ENCODE measurements around the gene CIPC. TPM values are rescaled to one million over a fixed set of nuclear protein-coding genes. Genes with fewer than 3 reads are reported as not detected.

The CIPC gene
- total RNA-seq, 1 experiment from 2014 or later: 66.3 TPM

DNA sequence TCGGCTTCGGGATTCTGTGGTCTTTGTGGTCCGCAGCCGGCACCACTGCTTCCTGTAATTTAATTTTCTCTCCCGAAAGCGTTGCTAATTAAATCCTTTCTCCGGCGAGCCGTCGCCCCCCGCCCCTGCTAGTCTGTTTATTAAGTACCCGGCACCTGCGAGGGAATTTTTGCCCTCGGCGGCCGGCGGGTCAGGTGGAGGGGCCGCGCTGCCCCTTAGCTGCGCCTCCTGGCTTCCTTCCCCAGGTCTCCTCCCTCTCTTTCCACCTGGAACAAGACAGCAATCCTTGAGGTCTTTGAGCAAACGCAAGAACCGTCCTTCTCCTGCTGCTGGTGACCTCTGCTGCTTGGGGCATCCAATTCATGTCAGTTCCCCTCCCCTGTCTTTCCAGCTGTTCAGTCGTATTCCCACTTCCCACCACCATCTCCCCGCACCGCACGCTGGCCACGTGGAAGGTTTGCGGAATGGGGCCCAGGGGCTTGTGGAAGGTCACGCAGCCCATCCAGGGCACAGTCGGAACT lies 27.3 kb downstream of the CIPC start:
- H3K79me2 ChIP-seq (ENCODE audit: low read depth): no peaks in the 10 kb centered on the region
- CTCF ChIA-PET: interaction anchor here (0.7 to 2.2 kb wide), 3 partner anchors 9 to 191 kb away, joined by 3 to 6 read pairs (median 3); no protein-coding TSS in a partner anchor
- BruUV-seq (replicated peaks): no TSS peak
- no peak for DNase-seq
- POLR2A ChIA-PET (ENCODE audit: unreplicated experiment): no interaction called here
- H2AFZ ChIP-seq: no peak overlapping the region
- H3K9me2 ChIP-seq (ENCODE audit: insufficient read depth): no peaks in the 10 kb centered on the region
- intact Hi-C loops (cut with micrococcal nuclease; ENCODE audit: unreplicated experiment): no loop called here
- TF ChIP-seq, protein P1, sequence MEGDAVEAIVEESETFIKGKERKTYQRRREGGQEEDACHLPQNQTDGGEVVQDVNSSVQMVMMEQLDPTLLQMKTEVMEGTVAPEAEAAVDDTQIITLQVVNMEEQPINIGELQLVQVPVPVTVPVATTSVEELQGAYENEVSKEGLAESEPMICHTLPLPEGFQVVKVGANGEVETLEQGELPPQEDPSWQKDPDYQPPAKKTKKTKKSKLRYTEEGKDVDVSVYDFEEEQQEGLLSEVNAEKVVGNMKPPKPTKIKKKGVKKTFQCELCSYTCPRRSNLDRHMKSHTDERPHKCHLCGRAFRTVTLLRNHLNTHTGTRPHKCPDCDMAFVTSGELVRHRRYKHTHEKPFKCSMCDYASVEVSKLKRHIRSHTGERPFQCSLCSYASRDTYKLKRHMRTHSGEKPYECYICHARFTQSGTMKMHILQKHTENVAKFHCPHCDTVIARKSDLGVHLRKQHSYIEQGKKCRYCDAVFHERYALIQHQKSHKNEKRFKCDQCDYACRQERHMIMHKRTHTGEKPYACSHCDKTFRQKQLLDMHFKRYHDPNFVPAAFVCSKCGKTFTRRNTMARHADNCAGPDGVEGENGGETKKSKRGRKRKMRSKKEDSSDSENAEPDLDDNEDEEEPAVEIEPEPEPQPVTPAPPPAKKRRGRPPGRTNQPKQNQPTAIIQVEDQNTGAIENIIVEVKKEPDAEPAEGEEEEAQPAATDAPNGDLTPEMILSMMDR (conservative IDR thresholded peaks at IDR 0.05): peak; percentile 38; the same call in 1 of the 2 replicates
- TF ChIP-seq EZH2 (IDR thresholded peaks at IDR 0.05; ENCODE audit: low read depth): no peak; the same call in 1 of the 2 replicates
- H3K4me3 ChIP-seq: no peak overlapping the region; the same call in 1 of the 2 replicates
- H3K4me2 ChIP-seq: peak overlapping the region; percentile 63
- H3K27ac ChIP-seq: no peak overlapping the region
- peaks cover 24% of the 10 kb centered on the region for H3F3A ChIP-seq (ENCODE audit: insufficient read depth, low read depth)
- no peaks in the 10 kb centered on the region for H3K36me3 ChIP-seq (ENCODE audit: low read depth)
- H3K27me3 ChIP-seq (ENCODE audit: insufficient read depth, low read depth): peaks cover 58% of the 10 kb centered on the region
- no peaks in the 10 kb centered on the region for H4K20me1 ChIP-seq (ENCODE audit: insufficient read depth)
- no peaks in the 10 kb centered on the region for H3K9me3 ChIP-seq (ENCODE audit: insufficient read depth, low read depth)
- H3K4me1 ChIP-seq (replicated peaks; ENCODE audit: insufficient read depth): peaks cover 26% of the 10 kb centered on the region

DNA sequence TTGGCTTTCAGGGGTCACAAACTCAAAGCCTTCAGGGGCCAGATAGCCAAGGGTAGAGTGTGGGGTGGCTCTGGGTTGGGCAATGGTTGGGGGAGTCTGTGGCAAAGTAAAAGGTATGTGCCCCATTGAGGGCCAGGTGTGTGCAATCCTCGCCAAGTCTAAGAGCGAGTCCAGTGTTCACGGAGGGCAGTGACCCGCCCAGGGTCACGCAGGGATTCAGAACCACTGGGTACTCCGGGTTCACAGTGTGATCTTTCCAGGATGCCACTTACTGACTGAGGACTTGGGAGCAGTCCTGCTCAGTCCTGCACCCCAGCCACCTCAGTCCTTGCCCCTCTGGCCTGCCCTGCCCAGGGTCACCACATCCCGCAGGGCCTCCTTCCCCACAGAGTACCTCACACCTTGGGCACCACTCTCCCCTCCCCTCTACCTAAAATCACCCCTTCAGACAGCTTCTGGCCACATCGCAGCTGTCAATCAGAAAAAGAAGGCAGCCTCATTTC lies 27.8 kb downstream of the CIPC start:
- CTCF ChIA-PET: interaction anchor here (0.7 to 2.2 kb wide), 4 partner anchors 8 to 190 kb away, joined by 3 to 6 read pairs (median 3); no protein-coding TSS in a partner anchor
- Histone ChIP-seq H3K9me3 (ENCODE audit: insufficient read depth, low read depth) (no peaks in the 10 kb centered on the region), H3K27me3 (ENCODE audit: insufficient read depth, low read depth) (peaks cover 64% of the 10 kb centered on the region), H3F3A (ENCODE audit: insufficient read depth, low read depth) (peaks cover 24% of the 10 kb centered on the region), H3K36me3 (ENCODE audit: low read depth) (no peaks in the 10 kb centered on the region), H3K4me3 (no peak overlapping the region), H4K20me1 (ENCODE audit: insufficient read depth) (no peaks in the 10 kb centered on the region), H2AFZ (no peak overlapping the region), H3K27ac (no peak overlapping the region), H3K79me2 (ENCODE audit: low read depth) (no peaks in the 10 kb centered on the region), H3K4me1 (replicated peaks; ENCODE audit: insufficient read depth) (peaks cover 26% of the 10 kb centered on the region), H3K9me2 (ENCODE audit: insufficient read depth) (no peaks in the 10 kb centered on the region), H3K4me2 (no peak overlapping the region)
- TF ChIP-seq, protein P1 (conservative IDR thresholded peaks at IDR 0.05): no peak
- no peak for TF ChIP-seq EZH2 (IDR thresholded peaks at IDR 0.05; ENCODE audit: low read depth)
- intact Hi-C loops (cut with micrococcal nuclease; ENCODE audit: unreplicated experiment): no loop called here
- POLR2A ChIA-PET (ENCODE audit: unreplicated experiment): no interaction called here
- DNase-seq: no peak
- BruUV-seq (replicated peaks): no TSS peak

DNA sequence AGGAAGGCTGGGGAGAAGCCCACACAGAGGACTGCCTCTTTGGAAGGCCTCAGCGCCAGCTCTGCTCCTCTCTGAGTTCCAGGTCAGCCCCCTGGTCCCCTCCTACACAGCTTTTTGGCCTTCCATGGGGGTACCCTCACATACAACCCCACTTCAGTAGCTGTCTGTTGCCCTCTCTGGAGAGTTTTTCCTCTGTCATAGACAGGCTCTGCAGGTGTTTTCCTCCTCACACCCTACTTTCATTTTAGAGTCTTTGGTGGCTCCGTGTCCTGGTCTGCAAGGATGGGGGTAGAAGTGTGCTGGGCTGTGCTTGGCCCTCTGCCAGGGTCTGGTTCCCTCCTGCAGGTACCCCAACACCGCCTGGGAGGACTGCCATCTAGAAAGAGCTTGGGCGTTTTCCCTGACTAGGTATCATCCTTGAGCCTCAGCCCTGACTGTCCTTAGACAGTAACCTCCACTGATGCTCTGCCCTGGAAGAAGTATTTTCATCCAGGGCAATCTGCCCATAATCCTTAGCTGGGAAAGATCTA lies 28.5 kb downstream of the CIPC start:
- no peaks in the 10 kb centered on the region for H3K9me2 ChIP-seq (ENCODE audit: insufficient read depth)
- no peak for DNase-seq
- no peaks in the 10 kb centered on the region for H3K9me3 ChIP-seq (ENCODE audit: insufficient read depth, low read depth)
- no peaks in the 10 kb centered on the region for H3K79me2 ChIP-seq (ENCODE audit: low read depth)
- H3K4me2 ChIP-seq: no peak overlapping the region
- H3K36me3 ChIP-seq (ENCODE audit: low read depth): no peaks in the 10 kb centered on the region
- H4K20me1 ChIP-seq (ENCODE audit: insufficient read depth): no peaks in the 10 kb centered on the region
- CTCF ChIA-PET: interaction anchor here (0.6 to 1.4 kb wide), 3 partner anchors 30 to 250 kb away, joined by 3 to 4 read pairs (median 3); no protein-coding TSS in a partner anchor
- TF ChIP-seq, protein P1 (conservative IDR thresholded peaks at IDR 0.05): no peak
- no peak for TF ChIP-seq EZH2 (IDR thresholded peaks at IDR 0.05; ENCODE audit: low read depth)
- H2AFZ ChIP-seq: no peak overlapping the region
- H3K4me3 ChIP-seq: no peak overlapping the region
- peaks cover 24% of the 10 kb centered on the region for H3F3A ChIP-seq (ENCODE audit: insufficient read depth, low read depth)
- no TSS peak for BruUV-seq (replicated peaks)
- H3K4me1 ChIP-seq (replicated peaks; ENCODE audit: insufficient read depth): peaks cover 26% of the 10 kb centered on the region
- H3K27me3 ChIP-seq (ENCODE audit: insufficient read depth, low read depth): peaks cover 65% of the 10 kb centered on the region
- intact Hi-C loops (cut with micrococcal nuclease; ENCODE audit: unreplicated experiment): no loop called here
- no peak overlapping the region for H3K27ac ChIP-seq
- POLR2A ChIA-PET (ENCODE audit: unreplicated experiment): interaction anchor here (0.8 kb wide), 1 partner anchor 109 kb away, joined by 12 read pairs; no protein-coding TSS in a partner anchor
